Spleen (tissue), 11 donors: ENCODE measurements around the gene TMEFF1. TPM values are rescaled to one million over a fixed set of nuclear protein-coding genes. Genes with fewer than 3 reads are reported as not detected.
A peak's percentile ranks its signal among the peaks of the same experiment; 100 is the strongest.

ENCODE experiments used
- DNase-seq: peaks from one replicate; pipeline ENCODE4 v3.0.0-alpha.2; 2020
- H3K27ac ChIP-seq, 8 donors: fragments of 200-600 bp; sonication (generic) in 7 of 8; 1 replicate in 4 of 8; 2 replicates in 4 of 8; pipeline versions ENCODE4 v1.5.0 to v1.8.0; 2016 to 2021; ENCODE audit warnings: inconsistent platforms in 4 of 8, mild to moderate bottlenecking in 4 of 8, moderate library complexity in 1 of 8
- H3K27me3 ChIP-seq, 7 donors: fragments of 200-600 bp; sonication (generic) in 6 of 7; replicated peaks in 1 of 7; 1 replicate in 4 of 7; 2 replicates in 3 of 7; pipeline versions ENCODE4 v1.5.0 to v1.8.0; 2016 to 2021; ENCODE audit warnings: inconsistent platforms in 3 of 7, mild to moderate bottlenecking in 1 of 7
- H3K36me3 ChIP-seq, 6 donors: fragments of 200-600 bp; sonication (generic) in 5 of 6; 1 replicate in 4 of 6; 2 replicates in 2 of 6; pipeline versions ENCODE4 v1.5.0 to v1.8.0; 2016 to 2021; ENCODE audit warnings: inconsistent platforms in 2 of 6
- H3K4me1 ChIP-seq, 6 donors: fragments of 200-600 bp; sonication (generic) in 5 of 6; 1 replicate in 3 of 6; 2 replicates in 3 of 6; pipeline versions ENCODE4 v1.5.0 to v1.8.0; 2016 to 2021; ENCODE audit warnings: inconsistent platforms in 3 of 6
- H3K4me3 ChIP-seq, 8 donors: fragments of 200-600 bp; sonication (generic) in 7 of 8; 1 replicate in 4 of 8; 2 replicates in 4 of 8; pipeline versions ENCODE4 v1.5.0 to v1.8.0; 2016 to 2021; ENCODE audit warnings: inconsistent platforms in 4 of 8, mild to moderate bottlenecking in 4 of 8, moderate library complexity in 2 of 8
- H3K9me3 ChIP-seq, 8 donors: fragments of 200-600 bp; sonication (generic) in 7 of 8; 1 replicate in 4 of 8; 2 replicates in 4 of 8; pipeline versions ENCODE4 v1.5.0 to v1.8.0; 2016 to 2021; ENCODE audit warnings: inconsistent platforms in 4 of 8
- CTCF ChIP-seq, 11 experiments: fragments of 200-600 bp in 7 of 11; fragments of 450-650 bp in 4 of 11; sonication (generic) in 4 of 11; IDR thresholded peaks in 8 of 11; conservative IDR thresholded peaks in 3 of 11; 1 replicate in 7 of 11; 2 replicates in 4 of 11; pipeline versions ENCODE4 v1.4.0 to v1.8.0; 2016 to 2021; ENCODE audit warnings: antibody characterized with exemption in 11 of 11, inconsistent platforms in 4 of 11, mild to moderate bottlenecking in 1 of 11
- POLR2A ChIP-seq, 3 donors: fragments of 450-650 bp; IDR thresholded peaks; one replicate each; pipeline ENCODE4 v1.5.1; 2017; ENCODE audit warnings: antibody characterized with exemption in 3 of 3, mild to moderate bottlenecking in 1 of 3
- POLR2AphosphoS5 ChIP-seq, 3 donors: sonication (generic); formaldehyde crosslinking; IDR thresholded peaks; one replicate each; pipeline ENCODE4 v1.5.1; 2017; ENCODE audit warnings: antibody characterized with exemption in 3 of 3
- WGBS, 5 donors: extraction: QIAGEN DNeasy Blood & Tissue Kit in 3 of 5; methylation state at CpG; one replicate each; pipeline versions ENCODE4 v1.1.5 to v1.1.7; 2013 to 2018; 5-methylcytosine and 5-hydroxymethylcytosine counted together
- intact Hi-C: fragments of 100-400 bp; cut with DNase I; formaldehyde crosslinking; loops from one replicate; pipeline ENCODE4 v1.15.0; 2023; ENCODE audit warnings: low total_unique reads
- polyA plus RNA-seq, 3 donors: library from polyadenylated mRNA; stranded (reverse); fragments of 200-250 nt; gene quantifications; one replicate each; pipeline ENCODE4 v1.2.1, GENCODE V29; 2013
- total RNA-seq, 7 donors: library from RNA; depleted of rRNA in 3 of 7; stranded (reverse); fragments of >200 nt in 3 of 7; fragmentation: NEBNext Ultra II Directional in 4 of 7; extraction: Animal tissue kit (Norgen Biotek cat#: 25700) in 4 of 7; gene quantifications; one replicate each; pipeline versions ENCODE4 v1.1.0 to v1.2.1, GENCODE V29; 2016 to 2021
- donor health status: healthy with polysubstance abuse.
- donor health status: DM: no; HTN: no; CAD: no; lungs with moderate emphysema.
- donor health status: DM: no; HTN: no; CAD: no.
- donor health status: Bipolar disorder and iron deficiency.
- donor health status: healthy.
- donor health status: DM: no; HTN: no; CAD: no.
- donor health status: DM: yes; HTN: yes; CAD: no.

TMEFF1 gene
- total and polyA plus RNA-seq, 10 donors, result 0.03 to 0.13 (median 0.05) TPM; not detected in 7

GRCh38 chr9:100431886-100432285 is 41.1 kb upstream of the TMEFF1 start:
- no peaks in the 10 kb centered on the region for H3K27me3 ChIP-seq
- H3K36me3 ChIP-seq, result no peaks in the 10 kb centered on the region
- H3K4me3 ChIP-seq, result no peak overlapping the region
- WGBS, 5 donors, result 93 to 99% (median 96%) methylated on average over 5 of the region's 5 CpGs
- H3K9me3 ChIP-seq, result no peaks in the 10 kb centered on the region
- no peak for DNase-seq
- no peak for TF ChIP-seq POLR2A (IDR thresholded peaks at IDR 0.05)
- TF ChIP-seq CTCF (IDR thresholded peaks at IDR 0.05 in 8 of 11, conservative IDR thresholded peaks at IDR 0.05 in 3 of 11), result no peak
- no peak for TF ChIP-seq POLR2AphosphoS5 (IDR thresholded peaks at IDR 0.05)
- H3K4me1 ChIP-seq, result peaks cover 6 to 24% (median 15%) of the 10 kb centered on the region in 6 donors
- intact Hi-C loops, result no loop called here
- no peak overlapping the region for H3K27ac ChIP-seq

GRCh38 chr9:100432736-100433135 is 40.2 kb upstream of the TMEFF1 start:
- Histone ChIP-seq H3K9me3 (no peaks in the 10 kb centered on the region), H3K27me3 (no peaks in the 10 kb centered on the region), H3K36me3 (no peaks in the 10 kb centered on the region), H3K4me3 (no peak overlapping the region), H3K27ac (no peak overlapping the region), H3K4me1 (peaks cover 6 to 21% (median 14%) of the 10 kb centered on the region in 6 donors)
- no peak for DNase-seq
- intact Hi-C loops, result no loop called here
- no peak for TF ChIP-seq POLR2A (IDR thresholded peaks at IDR 0.05)
- TF ChIP-seq CTCF (IDR thresholded peaks at IDR 0.05 in 8 of 11, conservative IDR thresholded peaks at IDR 0.05 in 3 of 11), result no peak
- TF ChIP-seq POLR2AphosphoS5 (IDR thresholded peaks at IDR 0.05), result no peak
- WGBS, 5 donors, result 96 to 97% (median 96%) methylated on average over 3 of the region's 3 CpGs

GRCh38 chr9:100436571-100436970 is 36.4 kb upstream of the TMEFF1 start:
- no peak for DNase-seq
- Histone ChIP-seq H3K36me3 (no peaks in the 10 kb centered on the region), H3K9me3 (no peaks in the 10 kb centered on the region), H3K4me3 (no peak overlapping the region), H3K27ac (no peak overlapping the region), H3K27me3 (no peaks in the 10 kb centered on the region), H3K4me1 (peaks cover 0 to 6% (median 0%) of the 10 kb centered on the region in 6 donors)
- WGBS, 5 donors, result 87 to 98% (median 97%) methylated on average over 7 of the region's 7 CpGs
- TF ChIP-seq POLR2AphosphoS5 (IDR thresholded peaks at IDR 0.05) (no peak), POLR2A (IDR thresholded peaks at IDR 0.05) (no peak), CTCF (IDR thresholded peaks at IDR 0.05 in 8 of 11, conservative IDR thresholded peaks at IDR 0.05 in 3 of 11) (no peak)
- intact Hi-C loops, result no loop called here

GRCh38 chr9:100437860-100438805 is 34.8 kb upstream of the TMEFF1 start:
- Histone ChIP-seq H3K9me3 (no peaks in the 10 kb centered on the region), H3K27ac (no peak overlapping the region), H3K36me3 (peaks cover 0 to 14% (median 1%) of the 10 kb centered on the region in 6 donors), H3K4me1 (peaks cover 0 to 6% (median 0%) of the 10 kb centered on the region in 6 donors), H3K4me3 (no peak overlapping the region), H3K27me3 (no peaks in the 10 kb centered on the region)
- DNase-seq, result no peak
- intact Hi-C loops, result no loop called here
- WGBS, 5 donors, result 69 to 85% (median 75%) methylated on average over 1 of the region's 1 CpG
- TF ChIP-seq CTCF (IDR thresholded peaks at IDR 0.05 in 8 of 11, conservative IDR thresholded peaks at IDR 0.05 in 3 of 11) (peak; percentile 74 to 95 (median 87)), POLR2AphosphoS5 (IDR thresholded peaks at IDR 0.05) (no peak), POLR2A (IDR thresholded peaks at IDR 0.05) (no peak)
